SH-SY5Y (cell line): ENCODE measurements around the gene INSM1.

ENCODE experiments used
- GATA2 ChIP-seq: IDR thresholded peaks from 2 replicates; pipeline ENCODE4 v1.6.1; 2011; ENCODE audit warnings: mild to moderate bottlenecking, low read depth, low read length
- GATA3 ChIP-seq: IDR thresholded peaks from 2 replicates; pipeline ENCODE4 v1.6.1; 2011; ENCODE audit warnings: low read depth, mild to moderate bottlenecking, low read length, moderate library complexity

Gene INSM1

GRCh38 chr20:20366876-20367574, 879 bp upstream of the INSM1 start:
- TF ChIP-seq GATA3 (no peak), GATA2 (no peak)

- TF ChIP-seq GATA3 = no peak
- no peak for TF ChIP-seq GATA2
These were observed 730 bp downstream of the INSM1 start for GRCh38 chr20:20368418-20369249.

GRCh38 chr20:20369250-20370093, 1.6 kb downstream of the INSM1 start:
- no peak for TF ChIP-seq GATA2
- TF ChIP-seq GATA3 = no peak

- TF ChIP-seq GATA3 = no peak
- no peak for TF ChIP-seq GATA2
These were observed 2.2 kb downstream of the INSM1 start for GRCh38 chr20:20370094-20370575.

GRCh38 chr20:20371083-20371482, 3.2 kb downstream of the INSM1 start:
- no peak for TF ChIP-seq GATA2
- no peak for TF ChIP-seq GATA3

GRCh38 chr20:20371681-20372080, 3.8 kb downstream of the INSM1 start:
- TF ChIP-seq GATA3 (no peak), GATA2 (no peak)

- TF ChIP-seq GATA3 = no peak
- TF ChIP-seq GATA2 = no peak
These were observed 5.2 kb downstream of the INSM1 start for GRCh38 chr20:20373091-20373571.

- TF ChIP-seq GATA3 = no peak
- TF ChIP-seq GATA2 = no peak
These were observed 8.0 kb downstream of the INSM1 start for GRCh38 chr20:20375862-20376261.

- TF ChIP-seq GATA2 = no peak
- no peak for TF ChIP-seq GATA3
These were observed 18.3 kb downstream of the INSM1 start for GRCh38 chr20:20386192-20386591.

- TF ChIP-seq GATA2 (no peak), GATA3 (no peak)
These were observed 22.5 kb downstream of the INSM1 start for GRCh38 chr20:20390393-20390792.

GRCh38 chr20:20391115-20391514, 23.2 kb downstream of the INSM1 start:
- TF ChIP-seq GATA2 = no peak
- TF ChIP-seq GATA3 = no peak

- no peak for TF ChIP-seq GATA2
- TF ChIP-seq GATA3 = no peak
These were observed 23.9 kb downstream of the INSM1 start for GRCh38 chr20:20391766-20392165.

GRCh38 chr20:20393207-20394120, 25.6 kb downstream of the INSM1 start:
- TF ChIP-seq GATA2 = no peak
- TF ChIP-seq GATA3 = no peak
